ENCODE results near the gene INPP4B. TPM values are rescaled to one million over a fixed set of nuclear protein-coding genes. Genes with fewer than 3 reads are reported as not detected.

The INPP4B gene
- total and polyA plus RNA-seq, 7 donors, result 4.2 to 27.3 (median 17.2) TPM

DNA sequence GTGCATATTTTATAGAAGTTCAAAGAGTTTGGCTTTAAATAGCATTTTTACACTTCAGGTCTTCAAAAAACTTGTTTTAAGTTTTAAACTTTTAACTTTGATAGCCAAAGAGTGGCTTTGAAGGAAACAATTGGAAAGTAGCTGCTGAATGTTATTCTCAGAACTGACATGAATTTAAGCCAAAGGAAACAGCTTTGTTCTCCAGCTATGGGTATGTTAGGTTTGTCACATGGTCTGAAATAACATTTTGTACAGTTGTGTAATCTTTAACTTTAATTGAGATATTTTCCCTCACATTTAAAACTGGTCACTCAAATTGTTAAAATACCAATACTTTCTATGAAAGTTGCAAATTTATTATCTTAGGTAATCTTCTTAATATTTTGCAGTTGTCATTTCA is 645.1 kb downstream of the INPP4B start:
- H3K4me3 ChIP-seq, result no peak overlapping the region
- no peaks in the 10 kb centered on the region for H3K36me3 ChIP-seq
- H3K4me1 ChIP-seq, result no peaks in the 10 kb centered on the region
- no peak for TF ChIP-seq POLR2A (IDR thresholded peaks at IDR 0.05)
- TF ChIP-seq, protein P1, sequence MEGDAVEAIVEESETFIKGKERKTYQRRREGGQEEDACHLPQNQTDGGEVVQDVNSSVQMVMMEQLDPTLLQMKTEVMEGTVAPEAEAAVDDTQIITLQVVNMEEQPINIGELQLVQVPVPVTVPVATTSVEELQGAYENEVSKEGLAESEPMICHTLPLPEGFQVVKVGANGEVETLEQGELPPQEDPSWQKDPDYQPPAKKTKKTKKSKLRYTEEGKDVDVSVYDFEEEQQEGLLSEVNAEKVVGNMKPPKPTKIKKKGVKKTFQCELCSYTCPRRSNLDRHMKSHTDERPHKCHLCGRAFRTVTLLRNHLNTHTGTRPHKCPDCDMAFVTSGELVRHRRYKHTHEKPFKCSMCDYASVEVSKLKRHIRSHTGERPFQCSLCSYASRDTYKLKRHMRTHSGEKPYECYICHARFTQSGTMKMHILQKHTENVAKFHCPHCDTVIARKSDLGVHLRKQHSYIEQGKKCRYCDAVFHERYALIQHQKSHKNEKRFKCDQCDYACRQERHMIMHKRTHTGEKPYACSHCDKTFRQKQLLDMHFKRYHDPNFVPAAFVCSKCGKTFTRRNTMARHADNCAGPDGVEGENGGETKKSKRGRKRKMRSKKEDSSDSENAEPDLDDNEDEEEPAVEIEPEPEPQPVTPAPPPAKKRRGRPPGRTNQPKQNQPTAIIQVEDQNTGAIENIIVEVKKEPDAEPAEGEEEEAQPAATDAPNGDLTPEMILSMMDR (IDR thresholded peaks at IDR 0.05), result no peak
- TF ChIP-seq EP300 (IDR thresholded peaks at IDR 0.05), result no peak
- TF ChIP-seq POLR2AphosphoS5 (IDR thresholded peaks at IDR 0.05), result no peak
- no peaks in the 10 kb centered on the region for H3K27me3 ChIP-seq
- H3K27ac ChIP-seq, result no peak overlapping the region
- H3K9me3 ChIP-seq, result no peaks in the 10 kb centered on the region
- intact Hi-C loops (cut with DNase I), result no loop called here
- DNase-seq, result no peak

DNA sequence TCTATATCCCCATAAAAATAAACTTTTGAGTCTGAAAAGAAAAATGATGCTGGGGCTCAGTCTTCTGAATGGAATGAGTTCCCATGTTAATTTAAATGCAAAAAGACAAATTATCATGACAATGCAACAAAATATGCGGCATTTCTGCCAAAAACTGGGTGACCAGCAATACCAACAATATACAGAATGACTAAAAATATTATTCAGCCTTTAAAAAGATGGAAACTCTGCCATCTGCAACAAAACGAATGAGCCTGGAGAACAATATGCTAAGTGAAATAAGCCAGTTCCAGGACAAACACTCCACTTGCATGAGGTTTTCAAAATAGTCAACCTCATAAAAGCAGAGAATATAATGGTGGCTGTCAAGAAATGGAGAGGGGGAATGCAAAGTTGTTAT is 651.2 kb downstream of the INPP4B start:
- H3K4me3 ChIP-seq, result no peak overlapping the region
- no peaks in the 10 kb centered on the region for H3K27me3 ChIP-seq
- H3K9me3 ChIP-seq, result no peaks in the 10 kb centered on the region
- TF ChIP-seq EP300 (IDR thresholded peaks at IDR 0.05) (no peak), POLR2AphosphoS5 (IDR thresholded peaks at IDR 0.05) (no peak), POLR2A (IDR thresholded peaks at IDR 0.05) (no peak)
- TF ChIP-seq, protein P1 (IDR thresholded peaks at IDR 0.05), result no peak
- no peak overlapping the region for H3K27ac ChIP-seq
- intact Hi-C loops (cut with DNase I), result no loop called here
- 89 to 91% methylated on average over 2 of the region's 2 CpGs for WGBS, 2 donors
- no peaks in the 10 kb centered on the region for H3K4me1 ChIP-seq
- DNase-seq, result no peak
- H3K36me3 ChIP-seq, result no peaks in the 10 kb centered on the region

DNA sequence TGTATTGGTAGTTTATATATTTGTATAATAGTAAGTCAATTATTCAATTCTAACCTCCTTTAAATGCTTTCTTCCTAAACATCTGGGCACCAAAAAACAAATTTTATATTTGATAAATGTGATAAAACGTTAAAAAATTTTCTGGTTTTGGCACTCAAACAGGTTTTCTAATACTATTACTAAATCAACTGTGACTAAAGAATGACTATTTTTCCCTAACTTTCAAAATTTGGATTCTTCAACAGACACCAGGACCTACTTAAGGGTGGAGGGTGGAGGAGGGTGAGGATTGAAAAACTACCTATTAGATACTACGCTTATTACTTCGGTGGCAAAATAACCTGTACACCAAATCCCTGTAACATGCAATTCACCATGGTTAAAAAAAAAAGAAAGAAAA is 654.2 kb downstream of the INPP4B start:
- intact Hi-C loops (cut with DNase I), result no loop called here
- no peak overlapping the region for H3K4me3 ChIP-seq
- no peak overlapping the region for H3K27ac ChIP-seq
- H3K4me1 ChIP-seq, result no peaks in the 10 kb centered on the region
- no peaks in the 10 kb centered on the region for H3K27me3 ChIP-seq
- WGBS, 2 donors, result 61 to 63% methylated on average over 3 of the region's 3 CpGs
- DNase-seq, result no peak
- H3K36me3 ChIP-seq, result no peaks in the 10 kb centered on the region
- TF ChIP-seq, protein P1 (IDR thresholded peaks at IDR 0.05), result no peak
- TF ChIP-seq EP300 (IDR thresholded peaks at IDR 0.05) (no peak), POLR2AphosphoS5 (IDR thresholded peaks at IDR 0.05) (no peak), POLR2A (IDR thresholded peaks at IDR 0.05) (no peak)
- no peaks in the 10 kb centered on the region for H3K9me3 ChIP-seq

DNA sequence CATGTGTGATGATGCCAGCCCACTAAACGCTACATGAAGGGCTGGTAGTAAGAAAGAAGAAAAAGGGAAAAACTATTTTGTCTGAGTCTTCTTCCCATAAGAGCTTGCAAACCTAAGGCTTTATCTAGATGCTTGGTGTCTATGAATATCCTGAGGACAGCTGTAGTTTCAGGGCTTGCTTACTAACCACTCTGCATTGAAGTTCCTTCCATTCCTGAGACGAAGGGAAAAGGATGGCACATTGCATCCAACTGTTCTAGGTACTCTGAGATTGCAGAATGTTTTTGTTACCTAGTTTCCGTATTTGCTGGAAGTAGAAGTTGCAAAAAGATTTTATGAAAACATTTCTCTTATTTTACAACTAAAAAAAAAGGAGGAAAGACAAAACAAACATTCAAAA is 665.1 kb downstream of the INPP4B start:
- Histone ChIP-seq H3K4me3 (no peak overlapping the region), H3K27me3 (no peaks in the 10 kb centered on the region), H3K9me3 (no peaks in the 10 kb centered on the region), H3K36me3 (no peaks in the 10 kb centered on the region), H3K4me1 (no peaks in the 10 kb centered on the region), H3K27ac (no peak overlapping the region)
- no peak for DNase-seq
- WGBS, 2 donors, result 94 to 97% methylated on average over 3 of the region's 3 CpGs
- intact Hi-C loops (cut with DNase I), result no loop called here
- TF ChIP-seq POLR2AphosphoS5 (IDR thresholded peaks at IDR 0.05) (no peak), EP300 (IDR thresholded peaks at IDR 0.05) (no peak), POLR2A (IDR thresholded peaks at IDR 0.05) (no peak)
- TF ChIP-seq, protein P1 (IDR thresholded peaks at IDR 0.05), result no peak

DNA sequence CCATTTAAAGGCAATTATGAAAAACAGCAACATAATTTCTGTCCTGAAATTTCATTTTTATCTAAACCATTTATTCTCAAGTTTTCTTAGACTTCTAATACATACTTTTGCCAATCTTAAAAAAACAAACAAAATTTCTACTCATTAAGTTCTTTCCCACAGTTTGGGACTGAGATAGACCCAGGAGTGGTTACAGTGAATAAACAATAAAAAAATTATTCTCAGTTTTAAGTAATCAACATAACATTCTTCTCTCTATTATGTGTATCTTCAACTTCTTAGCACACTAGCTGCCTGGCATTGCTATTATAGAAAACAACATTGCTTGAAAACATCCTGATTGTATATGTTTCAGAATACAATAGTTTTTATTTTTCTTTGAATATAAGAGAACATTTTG is 676.9 kb downstream of the INPP4B start:
- no peaks in the 10 kb centered on the region for H3K27me3 ChIP-seq
- H3K4me1 ChIP-seq, result peaks cover 0 to 6% (median 0%) of the 10 kb centered on the region in 4 donors
- no peaks in the 10 kb centered on the region for H3K36me3 ChIP-seq
- DNase-seq, result no peak
- H3K27ac ChIP-seq, result no peak overlapping the region
- intact Hi-C loops (cut with DNase I), result no loop called here
- H3K9me3 ChIP-seq, result no peaks in the 10 kb centered on the region
- H3K4me3 ChIP-seq, result no peak overlapping the region
- TF ChIP-seq, protein P1 (IDR thresholded peaks at IDR 0.05), result no peak
- TF ChIP-seq EP300 (IDR thresholded peaks at IDR 0.05), result no peak
- TF ChIP-seq POLR2A (IDR thresholded peaks at IDR 0.05), result no peak
- TF ChIP-seq POLR2AphosphoS5 (IDR thresholded peaks at IDR 0.05), result no peak
